GM23338 (cell line): ENCODE data around the gene RAP1GAP2. TPM values are rescaled to one million over a fixed set of nuclear protein-coding genes. Genes with fewer than 3 reads are reported as not detected.
"Not testable (repeated sequence)": the region's sequence is repeated elsewhere in the genome, so short reads cannot be mapped to it uniquely, and the experiment has no call there.

Experiments used
- ATAC-seq: fragments of 200-7000 bp; cut with Tn5 transposase; 3 replicates; pipeline ENCODE4 v1.9.1; 2020
- DNase-seq: peaks from one replicate; pipeline ENCODE4 v3.0.0-alpha.2; 2015; ENCODE audit warnings: low spot score
- H2AFZ ChIP-seq: fragments of 200-600 bp; sonication (generic); 2 replicates; pipeline ENCODE4 v1.8.0; 2016; ENCODE audit warnings: antibody characterized with exemption, mild to moderate bottlenecking, moderate library complexity
- H3F3A ChIP-seq: fragments of 200-600 bp; sonication (generic); replicated peaks from 2 replicates; pipeline ENCODE4 v1.8.0; 2017; ENCODE audit warnings: antibody characterized with exemption, mixed run types, low read depth
- H3K27ac ChIP-seq: fragments of 200-600 bp; sonication (generic); 2 replicates; pipeline ENCODE4 v1.6.1; 2016; ENCODE audit warnings: low read depth
- H3K27me3 ChIP-seq: fragments of 200-600 bp; sonication (generic); 2 replicates; pipeline ENCODE4 v1.8.0; 2016; ENCODE audit warnings: mild to moderate bottlenecking, mixed run types, moderate library complexity; ENCODE audit not compliant: insufficient read depth
- H3K36me3 ChIP-seq: fragments of 200-600 bp; sonication (generic); 2 replicates; pipeline ENCODE4 v1.8.0; 2016; ENCODE audit warnings: mild to moderate bottlenecking; ENCODE audit not compliant: insufficient read depth
- H3K4me1 ChIP-seq: fragments of 200-600 bp; sonication (generic); 2 replicates; pipeline ENCODE4 v1.8.0; 2016; ENCODE audit warnings: mild to moderate bottlenecking, moderate library complexity; ENCODE audit not compliant: insufficient read depth
- H3K4me2 ChIP-seq: fragments of 200-600 bp; sonication (generic); 2 replicates; pipeline ENCODE4 v1.7.1; 2017; ENCODE audit warnings: mixed run types
- H3K4me3 ChIP-seq: fragments of 200-600 bp; sonication (generic); 2 replicates; pipeline ENCODE4 v1.6.1; 2016; ENCODE audit warnings: mixed run types
- H3K79me2 ChIP-seq: fragments of 200-600 bp; sonication (generic); replicated peaks from 2 replicates; pipeline ENCODE4 v1.8.0; 2017; ENCODE audit warnings: mild to moderate bottlenecking; ENCODE audit not compliant: insufficient read depth
- H3K9me2 ChIP-seq: fragments of 200-600 bp; sonication (generic); 2 replicates; pipeline ENCODE4 v1.8.0; 2017; ENCODE audit not compliant: insufficient read depth
- H4K20me1 ChIP-seq: fragments of 200-600 bp; sonication (generic); replicated peaks from 2 replicates; pipeline ENCODE4 v1.8.0; 2017; ENCODE audit warnings: mild to moderate bottlenecking; ENCODE audit not compliant: insufficient read depth
- H3K27ac Mint-ChIP-seq: 2 replicates; pipeline ENCODE4 v1.8.0; 2020; ENCODE audit warnings: inconsistent platforms, mild to moderate bottlenecking, moderate library complexity, mixed read lengths
- H3K27me3 Mint-ChIP-seq: 3 replicates; pipeline ENCODE4 v1.8.0; 2022; ENCODE audit warnings: low read depth, mild to moderate bottlenecking, moderate library complexity, mixed read lengths, inconsistent platforms; ENCODE audit not compliant: insufficient read depth, poor library complexity
- H3K36me3 Mint-ChIP-seq: 3 replicates; pipeline ENCODE4 v1.8.0; 2021; ENCODE audit warnings: low read depth, mild to moderate bottlenecking, inconsistent platforms, moderate library complexity, mixed read lengths
- H3K4me1 Mint-ChIP-seq: 3 replicates; pipeline ENCODE4 v1.8.0; 2020; ENCODE audit warnings: mild to moderate bottlenecking, inconsistent platforms, mixed read lengths
- H3K4me3 Mint-ChIP-seq: 3 replicates; pipeline ENCODE4 v1.8.0; 2021; ENCODE audit warnings: moderate library complexity, mild to moderate bottlenecking, inconsistent platforms, mixed read lengths
- H3K9me3 Mint-ChIP-seq: 3 replicates; pipeline ENCODE4 v1.8.0; 2020; ENCODE audit warnings: moderate library complexity, mild to moderate bottlenecking, inconsistent platforms, mixed read lengths
- microRNA counts: library from miRNA; unstranded; fragments of <30 nt; microRNA quantifications from one replicate; lab custom pipeline; 2017
- microRNA-seq: library from miRNA; unstranded; fragments of <30 nt; microRNA quantifications from one replicate; pipeline ENCODE4, GENCODE V29; 2017
- polyA plus RNA-seq: library from polyadenylated mRNA; unstranded; fragments of >200 nt; fragmentation: Nextera tagmentation; extraction: Ambion mirVana; gene quantifications from 2 replicates; pipeline ENCODE4 v1.2.1, GENCODE V29; 2016
- small RNA-seq: library from RNA; depleted of rRNA; stranded (forward); fragments of <200 nt; gene quantifications from one replicate; pipeline ENCODE3, GENCODE V24; 2014; ENCODE audit warnings: low replicate concordance
- total RNA-seq: library from RNA; depleted of rRNA; stranded (reverse); fragments of >200 nt; shearing (Covaris generic); gene quantifications from 2 replicates; pipeline ENCODE4 v1.2.3, GENCODE V29; 2014; rRNA removed

The RAP1GAP2 gene
- total and polyA plus RNA-seq, 2 experiments from 2014 or later: 17.8 to 46.1 TPM

DNA sequence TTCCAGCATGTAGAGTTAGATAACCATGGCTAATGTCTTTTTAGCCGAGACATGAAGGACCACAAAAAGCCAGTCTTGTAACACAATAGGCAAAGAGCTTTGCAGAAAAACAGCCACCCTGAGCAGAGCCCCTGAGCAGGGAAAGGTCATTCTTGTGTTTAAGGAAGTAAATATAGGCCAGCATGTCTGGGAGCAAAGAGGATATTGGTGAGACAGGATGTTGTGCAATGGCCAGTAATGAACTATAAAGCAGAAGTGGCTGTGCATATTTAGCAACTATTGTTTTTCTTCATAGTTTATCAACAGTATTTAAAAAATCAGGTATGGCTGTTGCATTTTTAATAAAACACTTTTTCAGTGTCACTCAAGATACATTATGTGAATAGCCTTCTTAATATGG, 269.0 kb downstream of the RAP1GAP2 start:
- not testable (repeated sequence) for H3K4me3 Mint-ChIP-seq, H3K27ac ChIP-seq, H3K36me3 Mint-ChIP-seq, H3K27me3 Mint-ChIP-seq, H3F3A ChIP-seq, H3K4me1 ChIP-seq, DNase-seq, H3K27me3 ChIP-seq, H3K36me3 ChIP-seq, ATAC-seq, H2AFZ ChIP-seq, H3K4me2 ChIP-seq, H3K4me3 ChIP-seq, H3K4me1 Mint-ChIP-seq, H3K9me3 Mint-ChIP-seq, H3K27ac Mint-ChIP-seq, H3K9me2 ChIP-seq, H3K79me2 ChIP-seq, H4K20me1 ChIP-seq

- H3K4me3 ChIP-seq, H3F3A ChIP-seq, H3K36me3 Mint-ChIP-seq, DNase-seq, H2AFZ ChIP-seq, H3K27ac ChIP-seq, H3K27ac Mint-ChIP-seq, H3K4me2 ChIP-seq, H3K27me3 Mint-ChIP-seq, H3K4me3 Mint-ChIP-seq, H3K79me2 ChIP-seq, H3K27me3 ChIP-seq, H3K9me3 Mint-ChIP-seq, H3K9me2 ChIP-seq, H3K36me3 ChIP-seq, ATAC-seq, H4K20me1 ChIP-seq, H3K4me1 Mint-ChIP-seq, H3K4me1 ChIP-seq: not testable (repeated sequence)
Observed at GRCh38 chr17:3073850-3074249, 277.6 kb downstream of the RAP1GAP2 start.

MicroRNAs encoded within 50 kb of the gene (microRNA counts, 767-probe panel; counts per million panel counts)
- not detected for microRNA hsa-miR-1253 (lab: Ali Mortazavi, UCI)

Small RNAs within 50 kb of the gene (microRNA-seq; reads per million reads assigned to microRNA genes)
- gene MIR1253: not detected

Small RNAs within 50 kb of the gene (small RNA-seq; reads per million reads assigned to genes)
- gene MIR1253 (not detected), gene hsa-mir-1253 (not detected)

Other genes with a start within 250 kb of the RAP1GAP2 start
- 68.5 and 69.9 TPM in 2 replicates for gene PAFAH1B1, start 202.8 kb upstream of the RAP1GAP2 start, total RNA-seq
- gene PAFAH1B1, start 202.8 kb upstream of the RAP1GAP2 start, polyA plus RNA-seq: 71.7 and 84.4 TPM in 2 replicates
- gene CLUH, start 84.7 kb upstream of the RAP1GAP2 start, total RNA-seq: 86.1 and 90.0 TPM in 2 replicates
- gene CLUH, start 84.7 kb upstream of the RAP1GAP2 start, polyA plus RNA-seq: 23.5 and 24.2 TPM in 2 replicates
- gene CCDC92B, start 46.8 kb upstream of the RAP1GAP2 start, total RNA-seq: 8.4 and 9.1 TPM in 2 replicates
- 4.8 and 5.7 TPM in 2 replicates for gene CCDC92B, start 46.8 kb upstream of the RAP1GAP2 start, polyA plus RNA-seq